M059J (cell line): Measurements from ENCODE around the gene FAN1. TPM values are rescaled to one million over a fixed set of nuclear protein-coding genes. Genes with fewer than 3 reads are reported as not detected.

Source experiments
- DNase-seq: peaks from one replicate; pipeline ENCODE4 v3.0.0-alpha.2; 2012; ENCODE audit warnings: low read depth
- total RNA-seq: library from RNA; depleted of rRNA; stranded (reverse); fragments of >200 nt; shearing (Covaris generic); gene quantifications from 2 replicates; pipeline ENCODE4 v1.2.3, GENCODE V29; 2014

The FAN1 gene
- total RNA-seq, 1 experiment from 2014 or later: 13.5 TPM

DNA sequence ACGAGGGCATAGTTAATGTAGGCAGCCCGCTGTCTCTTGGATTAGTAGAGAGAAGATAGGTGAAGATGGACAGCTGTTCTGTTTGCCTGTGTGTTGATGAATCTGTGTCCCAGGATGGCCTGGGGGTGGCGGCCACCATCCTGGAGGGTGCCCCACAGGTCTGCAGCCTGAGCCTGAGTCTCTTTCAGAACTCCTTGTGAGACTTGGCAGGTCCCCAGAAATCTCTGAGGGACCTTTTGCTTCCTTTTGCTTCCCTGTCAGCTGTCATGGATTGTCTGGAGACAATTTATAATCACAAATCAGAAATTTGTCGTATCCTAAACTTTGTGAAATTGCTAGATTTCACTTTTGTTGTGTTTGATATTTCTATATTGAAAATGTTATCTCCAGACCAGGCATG is 17.4 kb downstream of the FAN1 start:
- DNase-seq: no peak

DNA sequence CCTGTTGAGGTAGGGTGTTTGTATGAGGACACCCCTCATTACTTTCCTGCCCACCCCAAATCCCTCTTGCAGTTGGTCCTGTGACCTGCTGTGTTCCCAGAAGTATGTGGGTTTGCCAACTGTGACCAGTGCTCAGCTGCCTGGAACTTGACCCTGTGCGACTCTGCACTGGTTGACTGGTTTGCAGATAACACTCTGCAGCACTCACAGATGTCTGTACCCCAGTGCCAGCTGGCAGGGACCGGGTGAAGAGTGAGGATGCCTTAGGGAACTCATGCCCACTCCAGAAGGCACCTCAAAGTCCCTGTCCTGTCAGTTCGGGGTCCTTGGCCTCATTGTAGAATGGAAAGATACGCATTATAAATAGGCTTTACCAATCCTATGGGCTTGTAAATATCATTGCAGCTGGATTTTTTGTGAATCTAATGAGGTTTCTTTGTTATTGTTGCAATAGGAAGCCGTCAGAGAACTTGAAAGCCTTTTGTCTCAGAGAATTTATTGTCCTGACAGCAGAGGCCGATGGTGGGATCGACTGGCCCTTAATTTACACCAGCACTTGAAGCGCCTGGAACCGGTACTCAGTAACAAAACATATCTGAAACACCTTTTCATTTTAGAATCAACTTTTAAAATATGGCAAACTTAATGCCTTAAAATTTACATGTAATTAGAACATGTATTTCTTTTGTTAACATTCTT is 18.2 kb downstream of the FAN1 start:
- DNase-seq: no peak

DNA sequence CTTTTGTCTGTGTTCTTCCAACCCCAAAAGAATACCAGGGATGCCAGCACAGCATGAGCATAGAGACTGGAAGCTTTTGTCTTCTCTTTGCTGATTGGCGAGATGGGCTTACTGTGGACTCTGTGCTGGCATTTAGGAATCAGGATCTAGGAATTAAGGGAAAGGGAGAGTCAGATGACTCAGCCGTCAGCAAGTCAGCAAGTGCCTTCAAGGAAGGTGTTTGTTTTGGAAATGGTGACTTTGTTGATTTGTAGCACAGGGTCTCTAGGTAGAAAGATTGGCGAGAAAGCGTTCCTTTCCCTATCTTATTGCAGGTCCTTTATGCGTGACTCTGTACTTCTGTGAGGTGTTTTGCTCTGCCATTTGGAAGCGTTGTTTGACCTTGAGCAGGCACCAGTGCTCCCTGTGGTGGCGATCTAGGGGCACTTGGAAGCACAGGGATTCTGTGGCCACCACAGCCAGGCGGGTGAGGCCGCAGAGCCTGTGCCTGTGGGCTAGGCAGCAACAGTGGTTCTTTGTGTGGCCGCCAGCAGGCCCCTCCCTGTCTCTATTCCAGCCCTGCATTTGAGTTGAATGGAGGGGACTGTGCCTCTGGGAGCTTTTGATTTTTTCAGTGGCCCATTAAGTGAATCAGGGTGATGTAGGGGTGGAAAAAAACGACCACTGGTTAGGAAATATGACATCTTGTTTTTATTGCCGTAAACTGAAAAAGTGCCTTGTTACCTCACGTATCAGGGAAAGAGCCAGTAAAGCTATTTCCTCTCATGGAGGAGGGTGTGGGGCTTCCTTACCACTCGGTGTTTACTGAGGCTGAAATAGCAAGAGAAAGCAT is 19.0 kb downstream of the FAN1 start:
- peak; percentile 47 for DNase-seq

DNA sequence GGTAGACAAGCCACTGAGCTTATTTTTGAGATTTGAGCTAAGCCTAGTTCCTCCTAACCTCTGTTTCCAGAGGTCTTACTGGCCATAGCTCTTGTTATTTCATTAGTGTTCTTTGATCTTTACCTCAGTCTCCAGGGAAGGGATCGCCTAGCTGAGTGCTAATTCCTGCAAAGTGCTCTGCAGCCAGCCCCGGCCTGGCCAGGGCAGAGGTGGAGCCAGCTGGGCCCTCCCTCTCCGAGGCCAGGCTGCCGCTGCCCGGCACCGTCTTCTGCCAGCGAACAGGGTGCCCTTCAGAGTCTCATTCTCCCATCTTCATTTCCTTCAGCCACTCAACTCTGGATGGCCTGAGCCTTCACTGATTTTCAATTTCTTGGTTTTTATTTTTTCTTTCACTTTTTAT is 19.7 kb downstream of the FAN1 start:
- no peak for DNase-seq

DNA sequence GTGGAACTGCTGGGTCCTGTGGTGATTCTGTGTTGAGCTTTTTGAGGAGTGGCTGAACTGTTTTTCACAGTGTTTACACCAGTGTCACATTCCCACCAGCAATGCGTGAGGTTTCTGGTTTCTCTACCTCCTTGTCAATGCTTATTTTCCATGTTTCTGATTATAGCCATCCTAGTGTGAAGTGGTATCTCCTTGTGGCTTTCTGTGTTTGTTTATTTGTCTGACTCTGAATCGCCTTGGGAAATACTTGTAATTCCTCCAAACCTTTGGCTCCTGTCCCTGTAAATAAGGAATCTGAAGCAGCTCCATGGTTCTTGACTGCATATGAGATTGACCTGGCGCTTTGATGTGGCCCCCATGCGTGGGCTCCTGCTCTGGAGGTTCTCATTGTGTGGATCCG is 20.6 kb downstream of the FAN1 start:
- peak; percentile 72 for DNase-seq

DNA sequence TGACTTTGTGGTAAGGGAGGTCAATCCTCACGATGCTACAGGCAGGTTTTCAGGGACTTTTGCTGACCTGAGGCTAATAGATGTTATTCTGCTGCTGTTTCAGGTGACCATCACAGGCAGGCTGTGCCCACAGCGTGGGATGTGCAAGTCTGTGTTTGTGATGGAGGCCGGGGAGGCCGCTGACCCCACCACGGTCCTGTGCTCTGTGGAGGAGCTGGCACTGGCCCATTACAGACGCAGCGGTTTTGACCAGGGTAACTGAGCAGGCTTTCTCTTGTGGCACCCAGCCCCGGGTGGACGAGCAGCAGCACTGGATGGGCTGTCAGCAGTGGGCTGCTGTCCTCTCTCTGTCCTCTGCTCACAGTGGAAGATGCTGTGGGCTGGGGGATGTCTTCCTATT is 22.0 kb downstream of the FAN1 start:
- no peak for DNase-seq

DNA sequence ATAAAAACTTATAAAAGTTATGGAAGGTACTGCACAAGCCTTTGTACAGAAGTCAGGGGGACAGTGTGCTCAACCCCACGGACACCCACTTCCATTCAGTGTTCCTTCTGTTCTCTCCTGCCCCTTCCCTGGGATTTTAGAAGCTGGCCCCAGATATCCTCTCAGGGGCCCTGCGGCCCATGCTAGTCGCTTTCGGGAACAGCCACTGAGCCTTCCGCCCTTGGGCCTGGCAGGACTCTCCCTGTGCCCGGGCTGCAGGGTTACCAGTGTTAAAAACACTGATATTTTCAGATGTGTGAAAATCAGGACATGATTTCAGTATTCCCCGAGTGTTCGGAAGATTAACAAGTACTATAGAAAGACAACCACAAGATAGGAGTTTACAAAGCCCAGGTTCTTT is 22.4 kb downstream of the FAN1 start:
- no peak for DNase-seq

DNA sequence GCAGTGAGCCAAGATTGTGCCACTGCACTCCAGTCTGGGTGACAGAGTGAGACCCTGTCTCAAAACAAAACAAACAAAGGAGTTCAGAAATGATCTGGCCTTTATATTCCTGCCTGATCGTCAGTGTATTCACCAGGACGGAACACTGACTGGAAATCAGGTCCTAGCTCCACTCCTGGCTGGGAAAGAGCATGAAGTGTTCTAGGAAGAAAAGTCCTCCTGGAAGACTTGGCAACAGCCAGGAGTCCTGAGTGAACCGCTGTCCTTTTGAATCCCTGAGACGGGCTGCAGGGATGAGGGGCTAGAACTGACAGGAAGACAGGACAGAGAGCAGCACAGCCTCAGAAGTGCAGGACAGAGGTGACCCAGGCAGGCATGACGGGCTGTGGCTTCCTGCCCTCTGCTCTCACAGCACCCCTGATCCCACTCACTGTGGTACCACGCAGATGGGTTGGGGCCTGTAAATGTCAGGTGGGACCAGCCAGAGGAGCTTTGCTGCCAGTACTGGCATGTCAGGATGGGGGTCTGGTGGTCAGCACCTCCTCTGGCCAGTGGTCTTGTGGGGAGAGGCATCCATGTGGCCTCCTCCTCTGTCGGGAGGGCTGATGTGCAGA is 23.5 kb downstream of the FAN1 start:
- no peak for DNase-seq

DNA sequence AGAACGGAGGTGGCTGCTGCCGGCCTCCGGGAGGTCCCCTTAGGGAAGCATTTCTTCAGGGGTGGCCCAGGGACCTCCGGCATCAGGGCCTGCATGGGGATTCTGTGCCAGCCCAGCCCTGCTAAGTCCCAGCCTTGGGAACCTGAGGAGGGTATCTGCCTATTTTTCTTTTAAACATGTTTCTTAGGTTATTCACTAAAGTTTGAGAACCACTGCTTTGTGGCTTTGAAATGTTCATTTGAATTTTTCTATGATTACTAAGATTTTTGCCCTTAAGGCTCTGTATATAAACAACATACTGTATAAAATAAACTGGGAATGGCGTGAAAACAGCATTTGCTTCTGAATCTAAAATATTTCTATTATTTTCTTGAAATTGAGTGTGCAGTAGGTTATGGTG is 24.4 kb downstream of the FAN1 start:
- peak; percentile 20 for DNase-seq

DNA sequence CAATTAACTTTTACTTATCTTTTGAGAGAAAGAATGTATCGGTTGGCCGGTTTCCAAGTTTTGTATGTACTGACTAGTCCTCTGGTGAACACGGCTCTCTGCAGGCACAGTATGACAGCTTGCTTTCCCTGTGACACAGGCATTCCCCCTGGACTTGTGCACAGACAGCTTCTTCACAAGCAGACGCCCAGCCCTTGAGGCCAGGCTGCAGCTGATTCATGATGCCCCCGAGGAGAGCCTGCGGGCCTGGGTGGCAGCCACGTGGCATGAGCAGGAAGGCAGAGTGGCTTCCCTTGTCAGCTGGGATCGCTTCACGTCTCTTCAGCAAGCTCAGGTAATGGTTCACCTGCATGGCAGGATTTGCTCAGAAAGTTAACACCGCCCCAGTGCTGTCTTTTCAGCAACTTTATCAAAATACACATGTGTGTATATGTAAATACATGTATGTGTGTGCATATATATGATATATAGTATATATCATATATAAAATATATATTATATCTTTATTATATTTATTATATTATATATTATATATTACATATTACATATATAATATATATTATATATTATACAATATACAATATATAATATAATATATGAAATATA is 25.5 kb downstream of the FAN1 start:
- DNase-seq: peak; percentile 7

DNA sequence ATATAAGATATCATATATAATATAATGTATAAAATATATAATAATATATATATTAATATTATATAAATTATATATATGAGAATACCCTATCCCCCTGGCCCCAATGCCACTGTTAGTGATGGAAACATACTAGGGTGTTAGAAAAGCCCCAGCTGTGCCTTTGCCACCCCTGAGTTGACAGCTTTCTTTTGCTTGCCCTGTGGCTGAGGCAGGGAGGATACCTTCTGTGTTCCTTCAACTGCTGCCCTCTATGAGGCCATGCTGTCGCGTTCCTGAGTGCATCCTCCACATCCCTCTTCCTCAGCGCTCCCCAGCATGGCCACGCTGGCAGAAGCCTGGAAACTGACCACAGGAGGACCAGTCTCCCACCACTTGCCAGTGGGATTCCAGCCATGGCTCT is 26.3 kb downstream of the FAN1 start:
- DNase-seq: no peak

DNA sequence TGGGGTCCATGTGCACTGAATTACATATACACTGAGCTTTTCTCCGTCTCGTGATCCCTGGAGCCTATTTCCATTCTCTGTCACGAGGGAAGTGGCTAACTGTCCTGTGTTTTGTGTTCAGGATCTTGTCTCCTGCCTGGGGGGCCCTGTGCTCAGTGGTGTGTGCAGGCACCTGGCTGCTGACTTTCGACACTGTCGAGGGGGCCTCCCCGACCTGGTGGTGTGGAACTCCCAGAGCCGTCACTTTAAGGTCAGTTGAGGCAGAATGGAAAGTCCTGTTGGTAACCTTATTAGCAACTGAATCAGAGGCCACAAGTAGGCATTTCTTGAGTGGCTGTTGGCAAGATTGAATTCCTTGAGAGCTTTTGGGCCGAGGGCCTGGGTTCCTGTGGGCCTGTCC is 26.7 kb downstream of the FAN1 start:
- DNase-seq: no peak

DNA sequence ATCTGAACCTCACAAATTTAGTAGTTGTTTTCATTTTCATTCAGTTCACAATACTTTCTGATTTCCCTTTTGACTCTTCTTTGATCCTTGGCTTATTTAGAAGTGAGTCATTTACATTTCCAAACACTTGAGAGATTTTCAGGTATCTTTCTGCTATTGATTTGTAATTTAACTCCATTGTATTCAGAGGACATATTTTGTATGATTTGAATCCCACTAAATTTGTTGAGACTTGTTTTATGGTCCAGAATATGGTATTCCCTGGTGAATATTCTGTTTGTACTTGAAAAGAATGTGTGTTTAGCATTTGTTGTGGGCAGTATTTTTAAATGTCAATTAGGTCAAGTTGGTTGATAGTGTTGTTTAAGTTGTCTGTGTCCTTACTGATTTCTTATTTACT is 29.6 kb downstream of the FAN1 start:
- DNase-seq: no peak

DNA sequence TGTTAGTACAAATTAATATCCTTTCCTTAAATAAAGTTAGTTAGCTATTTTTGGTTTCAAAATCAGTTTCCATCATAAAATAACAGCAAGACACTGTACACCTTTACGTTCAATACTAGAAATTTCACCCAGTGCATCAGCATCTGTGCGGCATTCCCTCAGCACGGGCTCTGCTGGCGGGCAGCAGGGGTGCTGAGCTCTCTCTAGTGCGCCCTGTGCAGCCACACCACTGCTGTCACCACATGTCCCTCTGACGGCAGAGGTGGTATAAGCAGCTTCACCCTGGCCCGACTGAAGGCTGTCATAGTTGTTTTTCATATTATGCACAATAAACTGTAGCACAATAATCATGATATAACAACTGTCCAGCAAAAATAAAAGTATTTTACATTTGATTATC is 35.4 kb downstream of the FAN1 start:
- DNase-seq: no peak

DNA sequence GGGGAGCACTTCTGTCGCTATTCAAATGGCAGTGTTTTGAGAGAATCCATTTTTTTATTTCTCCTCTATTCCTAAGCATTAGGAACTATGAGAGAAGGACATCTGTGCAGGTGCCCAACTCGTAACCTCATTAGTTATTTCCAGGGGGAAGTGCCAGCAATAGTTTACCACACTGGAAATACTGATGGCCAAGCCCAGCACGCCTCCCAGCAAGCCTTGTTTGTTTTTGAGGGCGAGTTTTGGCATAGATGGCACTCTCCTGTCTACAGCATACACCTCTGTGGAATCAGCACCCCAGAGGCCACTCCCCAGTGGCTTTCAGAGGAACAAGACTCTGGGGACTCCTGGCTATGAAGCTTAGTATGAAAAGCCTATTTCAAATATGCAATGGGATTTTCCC is 36.6 kb downstream of the FAN1 start:
- DNase-seq: no peak

DNA sequence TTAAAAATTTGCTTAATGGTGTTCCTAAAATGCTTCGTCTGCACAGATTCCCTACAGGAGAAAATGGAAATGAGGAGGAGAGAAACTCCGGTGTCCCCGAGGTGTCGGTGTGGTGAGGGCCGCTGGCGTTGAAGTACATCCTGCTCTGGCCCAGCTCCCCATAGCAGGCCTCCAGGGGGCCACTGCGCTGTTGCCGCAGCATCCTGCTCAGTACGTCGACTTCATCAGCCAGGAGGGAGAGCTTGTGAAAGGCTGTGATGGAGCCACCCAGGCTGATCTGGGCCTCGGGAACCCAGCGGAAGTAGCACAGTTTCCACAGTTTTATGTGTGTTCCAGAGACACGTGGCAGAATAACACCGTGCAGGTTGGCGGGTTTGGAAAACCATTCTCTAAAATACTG is 37.8 kb downstream of the FAN1 start:
- no peak for DNase-seq

DNA sequence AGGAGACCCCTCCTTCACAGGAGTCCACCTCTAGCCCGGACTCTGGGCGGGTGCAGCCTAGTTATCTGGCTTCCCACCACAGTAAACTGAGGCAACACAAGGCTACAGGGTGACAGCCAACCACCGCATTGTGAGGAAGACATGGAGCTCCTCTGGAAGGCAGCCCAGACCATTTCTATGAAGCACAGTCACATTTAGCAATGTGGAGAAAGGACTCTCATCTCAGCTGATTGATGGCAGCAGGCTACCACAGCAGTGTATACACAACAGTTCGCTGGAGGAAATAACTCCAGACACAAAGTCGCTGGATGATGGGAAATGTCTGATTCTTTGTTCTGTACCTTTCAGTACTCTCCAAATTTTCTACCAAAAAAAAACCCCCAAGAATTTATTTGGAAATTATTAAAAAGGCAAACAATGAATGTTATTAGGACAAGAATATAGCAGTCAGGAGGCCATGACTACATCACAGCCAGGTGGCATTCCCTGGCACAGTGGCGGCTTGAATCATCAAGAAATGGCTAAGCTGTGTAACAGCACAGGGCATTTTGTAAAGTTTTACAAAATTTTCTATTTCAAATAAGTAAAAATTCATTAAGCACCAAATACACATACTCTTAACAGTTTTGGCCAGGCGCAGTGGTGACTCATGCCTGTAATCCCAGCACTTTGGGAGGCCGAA is 40.1 kb downstream of the FAN1 start:
- DNase-seq: no peak

DNA sequence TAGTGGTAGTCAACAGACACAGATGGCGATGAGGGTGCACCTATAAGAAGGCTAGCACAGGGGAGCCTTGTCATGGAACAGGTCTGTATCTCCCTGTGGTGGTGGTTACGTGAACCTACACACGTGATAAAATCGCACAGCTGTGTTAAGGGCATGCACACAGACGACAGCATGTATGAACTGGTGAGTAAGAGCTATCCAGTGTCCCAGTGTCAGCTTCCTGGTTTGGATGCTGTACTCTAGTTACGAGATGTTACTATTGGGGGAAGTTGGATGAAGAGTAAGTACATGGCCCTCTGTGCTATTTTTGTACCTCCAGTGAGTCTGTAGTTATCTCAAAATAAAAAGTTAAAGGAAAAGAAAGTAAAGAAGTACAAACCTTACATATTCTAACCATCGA is 49.5 kb downstream of the FAN1 start:
- DNase-seq: no peak

DNA sequence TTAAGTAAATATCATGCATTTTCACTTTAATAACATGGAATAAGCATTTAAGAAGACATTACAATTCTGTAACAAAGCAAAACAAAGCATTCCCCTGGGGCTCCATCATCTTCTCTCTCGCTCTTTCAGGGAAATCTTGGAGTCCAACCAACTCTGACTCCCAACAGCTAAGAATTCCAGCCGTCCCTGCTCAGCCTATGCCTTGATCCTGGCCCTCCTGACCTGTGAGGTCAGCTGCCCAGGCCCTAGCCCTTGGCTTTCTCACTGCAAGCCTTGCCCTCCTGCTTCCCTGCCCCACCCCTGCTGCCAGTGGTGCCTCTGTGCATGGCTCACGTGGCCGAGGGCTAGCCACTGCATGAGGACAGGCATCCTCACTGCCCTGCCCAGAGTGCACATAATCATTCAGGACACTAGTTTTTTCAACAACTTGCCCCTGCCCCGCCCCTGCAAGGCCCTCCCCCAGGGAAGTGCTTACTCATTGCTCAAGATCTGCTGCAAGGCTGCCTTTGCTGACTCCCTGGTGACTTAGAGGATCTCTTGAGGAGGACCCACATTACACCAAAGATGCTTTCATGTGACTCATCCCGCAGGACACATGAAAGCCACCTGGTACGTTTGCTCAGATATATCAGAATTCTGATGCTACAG is 50.1 kb downstream of the FAN1 start:
- peak; percentile 89 for DNase-seq

DNA sequence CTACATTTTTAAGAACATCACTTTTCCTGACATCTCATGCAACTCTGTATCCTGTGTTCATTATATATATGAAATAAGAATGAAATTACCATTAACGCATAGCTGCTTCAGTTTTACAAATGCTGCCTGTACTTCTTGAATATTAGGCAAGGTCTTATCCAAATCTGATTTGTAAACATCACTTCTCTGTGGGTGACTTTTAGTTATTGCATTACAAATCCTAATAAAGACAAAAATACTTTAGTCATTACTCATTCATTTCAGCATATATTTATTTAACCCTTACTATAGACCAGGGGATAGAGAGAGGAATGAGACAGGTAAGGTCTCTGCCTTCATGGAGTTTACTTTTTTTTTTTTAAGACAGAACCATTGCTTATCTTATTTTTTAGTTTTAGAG is 51.0 kb downstream of the FAN1 start:
- DNase-seq: peak; percentile 14
